ENCODE measurements around the gene MFSD12. TPM values are rescaled to one million over a fixed set of nuclear protein-coding genes. Genes with fewer than 3 reads are reported as not detected.
"Not testable (repeated sequence)": the region's sequence is repeated elsewhere in the genome, so short reads cannot be mapped to it uniquely, and the experiment has no call there.

Gene MFSD12
- total and polyA plus RNA-seq, 11 donors = 15.7 to 62.8 (median 23.4) TPM

DNA sequence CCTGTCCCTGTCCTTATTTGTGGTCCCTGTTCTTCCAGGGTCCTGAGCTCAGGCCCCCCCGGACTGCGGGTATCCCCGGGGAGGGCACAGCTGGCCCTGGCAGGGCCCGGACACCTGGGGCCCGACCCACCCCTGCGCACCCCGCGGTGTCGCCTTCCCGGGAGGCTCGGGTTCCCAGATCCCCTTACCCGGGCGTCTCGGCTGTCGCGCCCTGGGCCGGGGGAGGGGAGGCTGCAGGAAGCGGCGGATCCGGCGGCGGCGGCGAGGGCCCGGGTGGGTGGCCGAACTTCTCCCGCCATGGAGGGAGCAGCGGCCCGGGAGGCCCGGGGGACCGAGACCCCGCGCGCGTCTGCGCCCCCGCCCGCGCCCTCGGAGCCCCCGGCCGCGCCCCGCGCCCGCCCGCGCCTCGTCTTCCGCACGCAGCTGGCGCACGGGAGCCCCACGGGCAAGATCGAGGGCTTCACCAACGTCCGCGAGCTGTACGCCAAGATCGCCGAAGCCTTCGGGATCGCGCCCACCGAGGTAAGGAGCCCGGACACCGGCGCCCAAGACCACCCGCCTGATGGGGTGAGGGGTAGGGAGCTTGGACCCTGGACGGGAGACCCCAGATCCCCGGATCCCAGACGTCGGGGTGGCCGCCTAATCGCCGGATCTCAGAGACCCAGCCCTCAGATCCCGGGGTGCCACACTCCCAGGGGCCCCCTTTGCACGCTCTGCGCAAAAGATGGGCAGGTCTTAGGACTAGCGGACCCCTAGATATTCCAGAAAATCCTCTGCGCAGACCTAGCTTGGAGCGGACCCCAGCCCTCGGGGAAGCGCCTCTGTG lies 28.1 kb upstream of the MFSD12 start, which contains the start of gene GIPC3:
GIPC3 (plus strand) TSS at position 178 of the 826 bp plus-strand sequence; CDS start at position 298, 120 bp downstream.
- peaks cover 0 to 22% (median under 1%) of the 10 kb centered on the region in 12 donors for H3K4me1 ChIP-seq
- H3K4me3 ChIP-seq = peak within 1 kb of the TSS; percentile 21 to 65 (median 56)
- intact Hi-C loops (cut with DNase I) = loop anchor here in 6 of 10 donors (1.0 to 2.0 kb wide), 2 partner anchors 33 kb away; no protein-coding TSS in a partner anchor
- TF ChIP-seq POLR2A (IDR thresholded peaks at IDR 0.05) (no peak), CTCF (IDR thresholded peaks at IDR 0.05) (no peak)
- H3K9me3 ChIP-seq = no peaks in the 10 kb centered on the region
- ATAC-seq (no peak), DNase-seq (no peak)
- peaks cover 0 to 30% (median 11%) of the 10 kb centered on the region in 9 donors for H3K27me3 ChIP-seq
- 4 to 8% (median 5%) methylated on average over 4 to 84 of the region's 84 CpGs for WGBS, 4 donors
- no peaks in the 10 kb centered on the region for H3K36me3 ChIP-seq
- peak within 1 kb of the TSS in 5 of 12 donors; percentile 27 to 65 (median 46) for H3K27ac ChIP-seq

- H3K4me3 ChIP-seq, H3K9me3 ChIP-seq, DNase-seq, ATAC-seq, H3K36me3 ChIP-seq, H3K27ac ChIP-seq: not testable (repeated sequence)
- intact Hi-C loops (cut with DNase I) = loop anchor here in 3 of 10 donors (2.0 to 5.0 kb wide), 2 partner anchors 33 to 35 kb away; no protein-coding TSS in a partner anchor
- Histone ChIP-seq H3K4me1 (peaks cover 0 to 22% (median under 1%) of the 10 kb centered on the region in 12 donors), H3K27me3 (peaks cover 0 to 30% (median 11%) of the 10 kb centered on the region in 9 donors)
- 88 to 91% (median 90%) methylated on average over 15 of the region's 15 CpGs for WGBS, 4 donors
These were observed 26.8 kb upstream of the MFSD12 start for GRCh38 chr19:3584036-3584802.

- H3K36me3 ChIP-seq, H3K27ac ChIP-seq, ATAC-seq, H3K9me3 ChIP-seq, H3K4me3 ChIP-seq, DNase-seq: not testable (repeated sequence)
- intact Hi-C loops (cut with DNase I) = loop anchor here in 2 of 10 donors (5.0 kb wide), 1 partner anchor 36 kb away; no protein-coding TSS in a partner anchor
- Histone ChIP-seq H3K27me3 (peaks cover 0 to 29% (median 11%) of the 10 kb centered on the region in 9 donors), H3K4me1 (peaks cover 0 to 21% (median 2%) of the 10 kb centered on the region in 12 donors)
- WGBS, 4 donors = 82 to 90% (median 87%) methylated on average over 4 of the region's 4 CpGs
These were observed 24.4 kb upstream of the MFSD12 start for GRCh38 chr19:3581792-3582191.

DNA sequence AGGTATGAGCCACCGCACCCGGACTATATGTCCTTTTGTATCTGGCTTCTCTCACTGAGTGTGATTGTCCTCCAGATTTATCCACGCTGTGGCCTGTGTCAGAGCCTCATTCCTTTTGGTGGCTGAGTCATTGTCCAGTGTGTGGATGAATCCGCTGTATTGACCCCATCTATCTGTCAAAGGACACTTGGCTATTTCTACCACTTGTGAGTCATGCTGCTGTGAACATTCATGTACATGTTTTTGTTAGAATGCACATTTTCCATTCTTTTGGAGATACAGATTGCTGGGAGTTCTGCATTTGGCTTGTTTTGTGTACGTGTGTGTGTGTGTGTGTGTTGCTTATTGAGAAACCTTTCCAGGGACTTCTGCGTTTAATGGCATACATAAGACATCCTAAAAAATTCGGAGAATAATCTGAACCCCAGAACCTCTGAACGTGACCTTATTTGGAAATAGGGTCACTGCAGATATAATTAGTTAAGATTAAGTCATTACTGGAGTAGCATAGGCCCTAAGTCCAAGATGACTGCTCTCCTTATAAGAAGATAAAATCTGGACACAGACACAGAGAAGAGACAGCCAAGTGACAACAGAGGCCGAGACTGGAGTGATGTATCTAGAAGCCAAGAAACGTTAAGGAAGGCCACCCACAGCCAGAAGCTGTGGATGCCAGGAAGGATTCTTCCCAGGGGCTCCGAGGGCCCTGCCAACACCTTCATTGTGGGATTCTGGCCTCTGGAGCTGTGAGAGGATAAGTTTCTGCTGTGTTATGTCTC lies 23.0 kb upstream of the MFSD12 start:
- peaks cover 0 to 16% (median 4%) of the 10 kb centered on the region in 9 donors for H3K27me3 ChIP-seq
- H3K27ac ChIP-seq = peak overlapping the region in 2 of 12 donors; percentile 22 to 40
- ATAC-seq = peak in 1 of 4 donors; percentile 14
- intact Hi-C loops (cut with DNase I) = loop anchor here in 2 of 10 donors (5.0 kb wide), 1 partner anchor 37 kb away; no protein-coding TSS in a partner anchor
- DNase-seq = no peak
- H3K4me3 ChIP-seq = no peak overlapping the region
- no peak for TF ChIP-seq CTCF (IDR thresholded peaks at IDR 0.05)
- no peak for TF ChIP-seq POLR2A (IDR thresholded peaks at IDR 0.05)
- H3K36me3 ChIP-seq = peaks cover 0 to 6% (median 0%) of the 10 kb centered on the region in 9 donors
- WGBS, 4 donors = 60 to 69% (median 67%) methylated on average over 11 of the region's 11 CpGs
- no peaks in the 10 kb centered on the region for H3K9me3 ChIP-seq
- H3K4me1 ChIP-seq = peaks cover 0 to 17% (median 9%) of the 10 kb centered on the region in 12 donors

Measured in heart left ventricle (tissue), 16 donors.